HUES6 (cell line): ENCODE data around the gene EFNA5.

Experiments used
- H3K27ac ChIP-seq: 2 replicates; pipeline ENCODE4 v1.7.0; 2013; ENCODE audit warnings: low read depth, mild to moderate bottlenecking, low read length, inconsistent platforms
- H3K27me3 ChIP-seq: 2 replicates; pipeline ENCODE4 v1.6.1; 2013; ENCODE audit warnings: low read length; ENCODE audit not compliant: control insufficient read depth, insufficient read depth
- H3K36me3 ChIP-seq: 2 replicates; pipeline ENCODE4 v1.6.1; 2013; ENCODE audit warnings: low read length; ENCODE audit not compliant: control insufficient read depth, insufficient read depth
- H3K4me1 ChIP-seq: 2 replicates; pipeline ENCODE4 v1.6.1; 2013; ENCODE audit warnings: low read length; ENCODE audit not compliant: control insufficient read depth, insufficient read depth
- H3K4me3 ChIP-seq: 2 replicates; pipeline ENCODE4 v1.5.1; 2013; ENCODE audit warnings: low read depth, low read length
- H3K9ac ChIP-seq: one replicate; pipeline ENCODE4 v1.6.1; 2013; ENCODE audit warnings: mild to moderate bottlenecking, low read length
- H3K9me3 ChIP-seq: 2 replicates; pipeline ENCODE4 v1.6.1; 2013; ENCODE audit warnings: low read depth, low read length; ENCODE audit not compliant: control insufficient read depth, insufficient read depth

The EFNA5 gene

DNA sequence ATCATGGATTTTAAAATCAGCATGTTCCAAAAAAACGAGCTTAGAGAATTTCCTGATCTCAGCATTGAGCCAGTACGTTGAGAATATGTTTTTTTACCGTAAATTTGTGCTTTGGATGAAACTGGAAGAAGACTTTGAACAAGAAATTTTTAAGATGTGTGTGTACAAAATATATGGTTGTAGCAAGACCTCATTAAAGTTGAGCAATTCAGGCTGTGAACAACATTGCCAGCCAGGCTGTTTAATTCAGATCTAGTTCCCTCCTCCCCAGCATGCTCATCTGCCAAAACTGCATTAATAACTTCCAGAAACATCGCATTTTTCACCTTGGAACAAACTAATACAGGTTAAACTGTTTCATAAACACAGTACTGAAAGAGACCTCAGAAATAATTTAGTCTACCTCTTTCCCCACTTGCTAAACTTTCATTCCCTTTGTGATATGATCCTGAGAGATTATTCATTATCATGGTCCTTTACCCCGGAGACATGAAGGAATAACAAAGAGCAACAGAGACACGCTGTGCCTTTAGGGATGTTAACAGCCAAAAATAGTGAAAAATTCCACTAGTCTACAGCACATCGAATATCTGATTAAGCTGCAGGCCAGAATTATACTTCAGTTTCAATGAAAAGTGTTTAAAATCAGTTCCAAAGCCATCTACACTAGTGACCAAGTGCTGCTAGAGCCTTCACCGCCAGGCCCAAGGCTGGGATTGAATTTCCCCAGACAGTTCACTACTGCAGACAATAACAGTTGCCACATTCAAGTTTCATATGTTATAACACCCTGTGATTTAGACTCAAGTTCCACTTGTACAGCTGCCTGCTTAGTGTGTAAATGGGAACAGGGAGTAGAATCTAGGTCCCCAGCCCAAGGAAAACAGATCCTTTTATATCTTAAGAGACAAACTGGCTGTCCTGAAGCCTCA, 89.6 kb downstream of the EFNA5 start:
- H3K36me3 ChIP-seq = no peaks in the 10 kb centered on the region
- H3K9ac ChIP-seq = no peak overlapping the region
- H3K9me3 ChIP-seq = no peaks in the 10 kb centered on the region
- H3K27me3 ChIP-seq = no peaks in the 10 kb centered on the region
- peaks cover 25% of the 10 kb centered on the region for H3K4me1 ChIP-seq
- no peak overlapping the region for H3K4me3 ChIP-seq
- no peak overlapping the region for H3K27ac ChIP-seq

- no peaks in the 10 kb centered on the region for H3K36me3 ChIP-seq
- no peak overlapping the region for H3K9ac ChIP-seq
- no peaks in the 10 kb centered on the region for H3K27me3 ChIP-seq
- H3K4me1 ChIP-seq = peaks cover 42% of the 10 kb centered on the region
- H3K27ac ChIP-seq = no peak overlapping the region
- H3K4me3 ChIP-seq = no peak overlapping the region
- H3K9me3 ChIP-seq = no peaks in the 10 kb centered on the region
Measured at GRCh38 chr5:107578051-107578635, 92.6 kb downstream of the EFNA5 start.

DNA sequence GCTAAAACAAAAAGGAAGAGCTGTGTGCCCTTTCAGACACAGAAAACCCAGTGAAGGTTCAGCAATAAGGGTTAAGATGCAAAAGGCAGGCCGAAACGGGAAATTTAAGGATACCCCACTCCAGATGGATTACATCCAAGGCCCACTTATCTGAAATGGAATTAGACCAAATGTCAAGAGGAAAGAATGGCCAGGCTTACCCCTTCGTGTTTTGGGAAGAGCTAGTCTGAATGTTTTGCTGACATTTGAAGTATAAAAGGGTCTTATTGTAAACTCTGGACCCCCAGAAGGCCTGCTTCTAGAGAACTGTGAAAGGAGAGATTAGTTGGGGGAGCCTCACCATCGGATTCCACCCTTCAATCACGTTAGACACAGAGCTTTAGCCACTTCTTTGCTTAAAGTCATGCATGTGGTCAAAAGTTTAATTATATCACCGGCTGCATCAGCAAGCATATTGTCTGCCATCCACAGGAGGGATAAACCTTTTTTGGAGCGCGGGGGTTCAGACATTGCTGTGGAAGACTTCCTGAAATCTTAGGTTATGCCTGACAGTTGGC, 93.3 kb downstream of the EFNA5 start:
- no peaks in the 10 kb centered on the region for H3K9me3 ChIP-seq
- no peak overlapping the region for H3K4me3 ChIP-seq
- no peaks in the 10 kb centered on the region for H3K27me3 ChIP-seq
- H3K36me3 ChIP-seq = no peaks in the 10 kb centered on the region
- no peak overlapping the region for H3K9ac ChIP-seq
- peaks cover 49% of the 10 kb centered on the region for H3K4me1 ChIP-seq
- H3K27ac ChIP-seq = peak overlapping the region; percentile 37

GRCh38 chr5:107576736-107577393, 93.9 kb downstream of the EFNA5 start:
- no peak overlapping the region for H3K9ac ChIP-seq
- H3K27ac ChIP-seq = peak overlapping the region; percentile 37
- H3K27me3 ChIP-seq = no peaks in the 10 kb centered on the region
- no peaks in the 10 kb centered on the region for H3K36me3 ChIP-seq
- H3K9me3 ChIP-seq = no peaks in the 10 kb centered on the region
- no peak overlapping the region for H3K4me3 ChIP-seq
- peaks cover 54% of the 10 kb centered on the region for H3K4me1 ChIP-seq

- no peaks in the 10 kb centered on the region for H3K9me3 ChIP-seq
- H3K36me3 ChIP-seq = no peaks in the 10 kb centered on the region
- H3K4me1 ChIP-seq = peaks cover 61% of the 10 kb centered on the region
- H3K27ac ChIP-seq = no peak overlapping the region
- no peak overlapping the region for H3K4me3 ChIP-seq
- no peak overlapping the region for H3K9ac ChIP-seq
- no peaks in the 10 kb centered on the region for H3K27me3 ChIP-seq
Measured at GRCh38 chr5:107576155-107576554, 94.6 kb downstream of the EFNA5 start.

GRCh38 chr5:107574287-107574686, 96.5 kb downstream of the EFNA5 start:
- Histone ChIP-seq H3K4me3 (no peak overlapping the region), H3K27ac (no peak overlapping the region), H3K9ac (no peak overlapping the region), H3K27me3 (no peaks in the 10 kb centered on the region), H3K36me3 (no peaks in the 10 kb centered on the region), H3K9me3 (no peaks in the 10 kb centered on the region), H3K4me1 (peaks cover 77% of the 10 kb centered on the region)

GRCh38 chr5:107572715-107573368, 97.9 kb downstream of the EFNA5 start:
- H3K36me3 ChIP-seq = no peaks in the 10 kb centered on the region
- peak overlapping the region; percentile 42; the same call in 1 of the 2 replicates for H3K4me3 ChIP-seq
- no peak overlapping the region for H3K9ac ChIP-seq
- no peaks in the 10 kb centered on the region for H3K27me3 ChIP-seq
- H3K4me1 ChIP-seq = peaks cover 75% of the 10 kb centered on the region
- no peaks in the 10 kb centered on the region for H3K9me3 ChIP-seq
- no peak overlapping the region for H3K27ac ChIP-seq

DNA sequence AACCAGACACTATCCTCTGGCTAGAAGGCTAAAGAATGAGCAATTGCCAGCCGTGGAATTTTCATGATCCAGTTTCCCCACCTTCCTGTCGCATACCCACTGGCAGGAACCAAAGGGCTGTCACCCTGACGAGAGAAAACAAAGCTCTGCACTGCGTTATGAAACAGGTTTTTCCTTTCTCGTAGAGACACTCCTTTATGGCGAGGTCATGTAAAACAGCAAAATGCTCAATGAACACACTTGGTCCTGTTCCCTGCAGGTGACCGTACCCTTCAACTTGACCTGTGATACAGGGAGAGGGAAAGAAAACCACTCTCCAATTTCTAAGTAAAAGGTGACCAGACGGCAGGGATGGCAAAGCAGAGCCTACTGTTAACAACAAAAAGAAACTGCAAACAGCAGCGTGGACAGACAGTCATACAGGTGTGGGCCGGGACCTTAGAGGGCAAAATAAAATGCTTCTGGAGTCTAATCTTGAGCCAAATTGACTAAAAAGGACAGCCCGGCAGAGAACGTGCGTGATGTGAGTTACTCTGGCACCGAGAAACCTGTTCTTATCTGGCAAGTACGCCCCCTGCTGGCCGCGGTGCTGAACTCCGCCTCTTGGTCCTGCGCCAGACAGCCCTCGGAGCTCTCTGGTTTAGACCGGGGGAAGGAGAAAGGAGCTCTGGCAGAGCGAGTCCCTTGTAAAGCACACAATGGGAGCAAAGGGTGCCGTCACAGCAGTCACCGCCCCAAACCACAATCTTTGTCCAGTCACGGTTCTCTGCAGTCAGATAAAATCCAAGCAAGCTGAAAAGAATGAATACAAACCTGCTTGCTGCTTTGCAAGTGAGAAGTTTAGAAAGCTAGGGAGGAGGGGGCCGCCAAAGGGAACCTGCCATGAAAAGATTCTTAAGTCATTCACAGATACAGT, 98.9 kb downstream of the EFNA5 start:
- no peak overlapping the region for H3K27ac ChIP-seq
- H3K9me3 ChIP-seq = no peaks in the 10 kb centered on the region
- peaks cover 73% of the 10 kb centered on the region for H3K4me1 ChIP-seq
- H3K4me3 ChIP-seq = peak overlapping the region; percentile 42
- no peaks in the 10 kb centered on the region for H3K27me3 ChIP-seq
- peak overlapping the region; percentile 34 for H3K9ac ChIP-seq
- H3K36me3 ChIP-seq = no peaks in the 10 kb centered on the region

DNA sequence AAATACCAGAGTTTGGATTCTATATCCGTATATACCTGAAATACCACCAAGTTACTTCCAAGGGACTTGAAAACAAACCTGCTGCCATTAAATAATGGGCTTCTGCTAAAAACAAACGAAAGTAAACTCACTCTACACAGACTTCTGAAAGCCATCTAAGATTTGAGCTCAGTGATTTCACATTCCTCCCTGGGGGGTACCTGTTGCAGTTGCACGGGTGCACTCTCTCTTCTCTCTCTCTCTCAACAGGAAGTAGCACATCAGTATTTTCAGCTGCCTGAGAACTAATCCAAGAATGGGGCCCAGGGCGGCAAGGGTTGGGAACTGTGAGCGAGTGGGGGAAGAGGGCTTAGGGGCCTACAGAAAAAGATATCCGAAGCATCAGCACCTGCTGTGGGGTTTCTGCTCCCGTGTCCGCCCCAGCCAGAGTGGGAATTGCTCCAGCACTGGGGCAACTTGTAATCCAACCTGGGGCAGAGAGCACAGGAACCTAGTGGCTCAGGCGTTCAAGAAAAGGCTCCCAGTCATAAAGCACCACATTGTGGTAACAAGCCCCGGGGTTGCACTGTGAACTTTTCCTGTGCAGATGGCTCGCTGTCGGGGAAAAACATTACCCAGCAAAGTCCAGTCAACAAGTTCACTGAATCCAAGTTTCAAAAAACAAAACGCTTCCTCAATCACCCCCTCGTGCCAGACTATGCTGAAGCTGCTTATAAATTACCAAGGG, 99.8 kb downstream of the EFNA5 start:
- Histone ChIP-seq H3K9ac (peak overlapping the region; percentile 13), H3K9me3 (no peaks in the 10 kb centered on the region), H3K4me1 (peaks cover 73% of the 10 kb centered on the region), H3K27ac (peak overlapping the region; percentile 20; the same call in 1 of the 2 replicates), H3K36me3 (no peaks in the 10 kb centered on the region), H3K27me3 (no peaks in the 10 kb centered on the region), H3K4me3 (no peak overlapping the region; the same call in 1 of the 2 replicates)
